Neural cell (in vitro differentiated cells): ENCODE measurements around the gene POLK. TPM values are rescaled to one million over a fixed set of nuclear protein-coding genes. Genes with fewer than 3 reads are reported as not detected.
"Not testable (repeated sequence)": the region's sequence is repeated elsewhere in the genome, so short reads cannot be mapped to it uniquely, and the experiment has no call there.

Source experiments
- H2AFZ ChIP-seq: fragments of 200-600, 300-800 bp; sonication (generic), shearing (Covaris generic); 2 replicates; pipeline ENCODE4 v1.6.0; 2014; ENCODE audit warnings: low read depth, mild to moderate bottlenecking, antibody characterized with exemption, low read length, moderate library complexity
- H3F3A ChIP-seq: fragments of 200-600 bp; shearing (Covaris generic); 2 replicates; pipeline ENCODE4 v1.6.1; 2016; ENCODE audit warnings: mild to moderate bottlenecking, moderate library complexity, mixed read lengths, antibody characterized with exemption, low read length; ENCODE audit not compliant: insufficient read depth, poor library complexity, severe bottlenecking
- H3K27ac ChIP-seq: fragments of 200-600, 300-800 bp; sonication (generic), shearing (Covaris generic); 2 replicates; pipeline ENCODE4 v1.5.1; 2014; ENCODE audit warnings: mild to moderate bottlenecking, low read length, moderate library complexity
- H3K27me3 ChIP-seq: fragments of 300-800, 200-600 bp; sonication (generic), shearing (Covaris generic); 2 replicates; pipeline ENCODE4 v1.6.0; 2014; ENCODE audit warnings: mild to moderate bottlenecking, low read depth, low read length, moderate library complexity; ENCODE audit not compliant: insufficient read depth
- H3K36me3 ChIP-seq: fragments of 300-800, 200-600 bp; sonication (generic), shearing (Covaris generic); 2 replicates; pipeline ENCODE4 v1.5.1; 2014; ENCODE audit warnings: mild to moderate bottlenecking, antibody characterized with exemption, low read length, moderate library complexity; ENCODE audit not compliant: insufficient read depth
- H3K4me2 ChIP-seq: fragments of 300-800, 200-600 bp; sonication (generic), shearing (Covaris generic); 2 replicates; pipeline ENCODE4 v1.6.0; 2014; ENCODE audit warnings: mild to moderate bottlenecking, low read length
- H3K4me3 ChIP-seq: fragments of 300-800, 200-600 bp; sonication (generic), shearing (Covaris generic); 2 replicates; pipeline ENCODE4 v1.5.1; 2014; ENCODE audit warnings: mild to moderate bottlenecking, low read length, moderate library complexity
- H3K79me2 ChIP-seq: fragments of 200-600 bp; shearing (Covaris generic); replicated peaks from 2 replicates; pipeline ENCODE4 v1.6.0; 2014; ENCODE audit warnings: mild to moderate bottlenecking, low read length, moderate library complexity; ENCODE audit not compliant: insufficient read depth
- H3K9ac ChIP-seq: fragments of 300-800, 200-600 bp; sonication (generic), shearing (Covaris generic); 2 replicates; pipeline ENCODE4 v1.6.1; 2016; ENCODE audit warnings: mild to moderate bottlenecking, low read length, mixed read lengths
- H3K9me2 ChIP-seq: fragments of 200-600 bp; shearing (Covaris generic); 2 replicates; pipeline ENCODE4 v1.6.1; 2016; ENCODE audit warnings: mild to moderate bottlenecking, low read length, mixed read lengths; ENCODE audit not compliant: insufficient read depth
- H3K9me3 ChIP-seq: fragments of 200-600, 300-800 bp; sonication (generic), shearing (Covaris generic); 2 replicates; pipeline ENCODE4 v1.6.1; 2016; ENCODE audit warnings: mild to moderate bottlenecking, mixed run types, low read length, moderate library complexity, mixed read lengths
- H4K20me1 ChIP-seq: fragments of 200-600 bp; shearing (Covaris generic); 2 replicates; pipeline ENCODE4 v1.6.1; 2016; ENCODE audit warnings: mild to moderate bottlenecking, mixed run types; ENCODE audit not compliant: insufficient read depth
- EP300 ChIP-seq: fragments of 450-650 bp; conservative IDR thresholded peaks from 2 replicates; pipeline ENCODE4 v1.6.1; 2014; ENCODE audit warnings: antibody characterized with exemption, mild to moderate bottlenecking, moderate library complexity; ENCODE audit not compliant: poor library complexity, severe bottlenecking
- EZH2 ChIP-seq: fragments of 200-600, 300-800 bp; shearing (Covaris generic), sonication (generic); IDR thresholded peaks from 2 replicates; pipeline ENCODE4 v1.6.1; 2014; ENCODE audit warnings: antibody characterized with exemption, low read length, borderline replicate concordance, mild to moderate bottlenecking; ENCODE audit not compliant: insufficient read depth, poor library complexity, severe bottlenecking
- MXI1 ChIP-seq: fragments of 450-650 bp; conservative IDR thresholded peaks from 2 replicates; pipeline ENCODE4 v1.6.1; 2014; ENCODE audit warnings: antibody characterized with exemption, mild to moderate bottlenecking; ENCODE audit not compliant: poor library complexity, severe bottlenecking
- POLR2AphosphoS5 ChIP-seq: IDR thresholded peaks from 2 replicates; pipeline ENCODE4 v1.6.1; 2012
- RAD21 ChIP-seq: fragments of 450-650 bp; conservative IDR thresholded peaks from 2 replicates; pipeline ENCODE4 v1.6.1; 2014; ENCODE audit warnings: antibody characterized with exemption, mild to moderate bottlenecking, moderate library complexity
- SMC3 ChIP-seq: fragments of 450-650 bp; conservative IDR thresholded peaks from 2 replicates; pipeline ENCODE4 v1.6.1; 2014; ENCODE audit warnings: antibody characterized with exemption, mild to moderate bottlenecking, moderate library complexity; ENCODE audit not compliant: poor library complexity
- TAF1 ChIP-seq: IDR thresholded peaks from 2 replicates; pipeline ENCODE4 v1.6.1; 2012; ENCODE audit warnings: low read depth
- polyA plus RNA-seq: library from polyadenylated mRNA; depleted of rRNA; stranded (reverse); fragments of >200 nt; gene quantifications from 2 replicates; pipeline ENCODE4 v1.2.3, GENCODE V29; 2014
- TF ChIP-seq, protein P1 (sequence below): fragments of 450-650 bp; IDR thresholded peaks from 2 replicates; pipeline ENCODE4 v1.5.1; 2014; ENCODE audit warnings: antibody characterized with exemption, mild to moderate bottlenecking, moderate library complexity; ENCODE audit not compliant: poor library complexity, severe bottlenecking
- TF ChIP-seq, protein P2 (sequence below): IDR thresholded peaks from 2 replicates; pipeline ENCODE4 v1.6.1; 2012; ENCODE audit warnings: borderline replicate concordance

POLK gene
- polyA plus RNA-seq, 1 donor from 2014 or later: 36.4 TPM

DNA sequence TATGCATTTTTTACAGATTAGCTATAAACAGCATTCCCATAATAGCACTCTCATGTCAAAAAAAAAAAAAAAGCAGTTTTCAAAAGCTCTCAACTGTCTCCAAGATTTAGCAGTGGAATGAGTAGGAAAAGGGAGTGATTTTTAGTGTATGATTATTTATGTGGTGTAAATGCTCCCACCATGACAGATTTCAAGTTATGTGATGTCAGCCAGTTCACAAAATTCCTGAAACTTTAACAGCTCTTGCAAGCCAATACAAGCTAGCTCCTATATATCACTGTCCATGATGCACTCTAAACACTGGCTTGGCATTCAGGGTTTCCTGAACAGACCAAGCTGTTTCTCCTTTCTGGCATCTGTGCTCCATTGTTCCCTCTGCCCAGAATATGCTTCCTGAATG, 91.7 kb downstream of the POLK start:
- Histone ChIP-seq H3K27ac (no peak overlapping the region), H4K20me1 (no peaks in the 10 kb centered on the region), H3K9me3 (no peaks in the 10 kb centered on the region), H3K9ac (no peak overlapping the region), H2AFZ (no peak overlapping the region), H3F3A (no peaks in the 10 kb centered on the region), H3K9me2 (no peaks in the 10 kb centered on the region), H3K27me3 (no peaks in the 10 kb centered on the region), H3K4me2 (no peak overlapping the region), H3K79me2 (no peaks in the 10 kb centered on the region), H3K4me3 (no peak overlapping the region), H3K36me3 (peaks cover 5% of the 10 kb centered on the region)
- TF ChIP-seq RAD21: no peak
- no peak for TF ChIP-seq EP300
- TF ChIP-seq, protein P1, sequence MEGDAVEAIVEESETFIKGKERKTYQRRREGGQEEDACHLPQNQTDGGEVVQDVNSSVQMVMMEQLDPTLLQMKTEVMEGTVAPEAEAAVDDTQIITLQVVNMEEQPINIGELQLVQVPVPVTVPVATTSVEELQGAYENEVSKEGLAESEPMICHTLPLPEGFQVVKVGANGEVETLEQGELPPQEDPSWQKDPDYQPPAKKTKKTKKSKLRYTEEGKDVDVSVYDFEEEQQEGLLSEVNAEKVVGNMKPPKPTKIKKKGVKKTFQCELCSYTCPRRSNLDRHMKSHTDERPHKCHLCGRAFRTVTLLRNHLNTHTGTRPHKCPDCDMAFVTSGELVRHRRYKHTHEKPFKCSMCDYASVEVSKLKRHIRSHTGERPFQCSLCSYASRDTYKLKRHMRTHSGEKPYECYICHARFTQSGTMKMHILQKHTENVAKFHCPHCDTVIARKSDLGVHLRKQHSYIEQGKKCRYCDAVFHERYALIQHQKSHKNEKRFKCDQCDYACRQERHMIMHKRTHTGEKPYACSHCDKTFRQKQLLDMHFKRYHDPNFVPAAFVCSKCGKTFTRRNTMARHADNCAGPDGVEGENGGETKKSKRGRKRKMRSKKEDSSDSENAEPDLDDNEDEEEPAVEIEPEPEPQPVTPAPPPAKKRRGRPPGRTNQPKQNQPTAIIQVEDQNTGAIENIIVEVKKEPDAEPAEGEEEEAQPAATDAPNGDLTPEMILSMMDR: no peak
- TF ChIP-seq POLR2AphosphoS5: no peak
- TF ChIP-seq, protein P2, sequence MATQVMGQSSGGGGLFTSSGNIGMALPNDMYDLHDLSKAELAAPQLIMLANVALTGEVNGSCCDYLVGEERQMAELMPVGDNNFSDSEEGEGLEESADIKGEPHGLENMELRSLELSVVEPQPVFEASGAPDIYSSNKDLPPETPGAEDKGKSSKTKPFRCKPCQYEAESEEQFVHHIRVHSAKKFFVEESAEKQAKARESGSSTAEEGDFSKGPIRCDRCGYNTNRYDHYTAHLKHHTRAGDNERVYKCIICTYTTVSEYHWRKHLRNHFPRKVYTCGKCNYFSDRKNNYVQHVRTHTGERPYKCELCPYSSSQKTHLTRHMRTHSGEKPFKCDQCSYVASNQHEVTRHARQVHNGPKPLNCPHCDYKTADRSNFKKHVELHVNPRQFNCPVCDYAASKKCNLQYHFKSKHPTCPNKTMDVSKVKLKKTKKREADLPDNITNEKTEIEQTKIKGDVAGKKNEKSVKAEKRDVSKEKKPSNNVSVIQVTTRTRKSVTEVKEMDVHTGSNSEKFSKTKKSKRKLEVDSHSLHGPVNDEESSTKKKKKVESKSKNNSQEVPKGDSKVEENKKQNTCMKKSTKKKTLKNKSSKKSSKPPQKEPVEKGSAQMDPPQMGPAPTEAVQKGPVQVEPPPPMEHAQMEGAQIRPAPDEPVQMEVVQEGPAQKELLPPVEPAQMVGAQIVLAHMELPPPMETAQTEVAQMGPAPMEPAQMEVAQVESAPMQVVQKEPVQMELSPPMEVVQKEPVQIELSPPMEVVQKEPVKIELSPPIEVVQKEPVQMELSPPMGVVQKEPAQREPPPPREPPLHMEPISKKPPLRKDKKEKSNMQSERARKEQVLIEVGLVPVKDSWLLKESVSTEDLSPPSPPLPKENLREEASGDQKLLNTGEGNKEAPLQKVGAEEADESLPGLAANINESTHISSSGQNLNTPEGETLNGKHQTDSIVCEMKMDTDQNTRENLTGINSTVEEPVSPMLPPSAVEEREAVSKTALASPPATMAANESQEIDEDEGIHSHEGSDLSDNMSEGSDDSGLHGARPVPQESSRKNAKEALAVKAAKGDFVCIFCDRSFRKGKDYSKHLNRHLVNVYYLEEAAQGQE: no peak
- no peak for TF ChIP-seq SMC3
- TF ChIP-seq MXI1: no peak
- TF ChIP-seq TAF1: no peak
- no peak for TF ChIP-seq EZH2

DNA sequence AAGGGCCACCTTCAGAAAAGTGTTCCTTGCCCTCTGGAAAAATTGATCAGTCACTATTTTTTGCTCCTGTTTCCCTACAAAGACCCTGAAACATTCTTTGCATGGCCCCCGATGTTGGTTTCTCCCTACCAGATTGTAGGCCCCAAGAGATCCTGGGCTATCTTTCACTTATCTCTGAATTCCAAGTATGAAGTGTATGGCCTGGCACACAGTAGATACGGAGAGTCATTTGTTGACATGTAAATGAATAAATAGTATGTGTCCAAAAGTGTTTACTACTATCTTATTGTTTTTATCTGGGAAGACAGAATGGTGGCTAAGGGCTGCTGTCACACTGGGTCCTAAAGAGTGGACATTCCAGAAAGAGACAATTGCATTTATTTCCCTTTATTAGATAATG, 92.1 kb downstream of the POLK start:
- no peaks in the 10 kb centered on the region for H3F3A ChIP-seq
- no peak overlapping the region for H3K27ac ChIP-seq
- no peaks in the 10 kb centered on the region for H3K79me2 ChIP-seq
- H3K27me3 ChIP-seq: no peaks in the 10 kb centered on the region
- TF ChIP-seq EP300 (no peak), POLR2AphosphoS5 (no peak), SMC3 (no peak), MXI1 (no peak), RAD21 (no peak), TAF1 (no peak), EZH2 (no peak)
- TF ChIP-seq, protein P2: no peak
- TF ChIP-seq, protein P1: no peak
- H3K9me2 ChIP-seq: no peaks in the 10 kb centered on the region
- H3K9me3 ChIP-seq: no peaks in the 10 kb centered on the region
- H3K4me2 ChIP-seq: no peak overlapping the region
- H3K4me3 ChIP-seq: no peak overlapping the region
- peaks cover 5% of the 10 kb centered on the region for H3K36me3 ChIP-seq
- H3K9ac ChIP-seq: no peak overlapping the region
- no peaks in the 10 kb centered on the region for H4K20me1 ChIP-seq
- no peak overlapping the region for H2AFZ ChIP-seq

DNA sequence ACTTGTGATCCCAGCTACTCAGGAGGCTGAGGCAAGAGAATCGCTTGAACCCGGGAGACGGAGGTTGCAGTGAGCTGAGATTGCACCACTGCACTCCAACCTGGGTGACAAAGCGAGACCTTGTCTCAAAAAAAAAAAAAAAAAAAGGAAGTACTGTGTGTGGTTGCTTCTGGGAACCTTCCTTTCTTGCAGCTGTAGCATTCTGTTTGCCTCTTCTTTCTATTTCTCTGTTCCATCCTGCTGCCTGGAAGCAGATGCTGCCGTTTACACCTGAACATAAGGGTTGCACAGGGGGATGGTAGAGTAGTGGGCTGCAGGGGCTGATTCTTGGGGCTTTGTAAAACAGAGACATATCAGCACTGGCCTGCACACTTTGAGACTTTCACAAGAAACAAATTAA, 95.7 kb downstream of the POLK start:
- H3K4me2 ChIP-seq, H3K9me2 ChIP-seq, H3K36me3 ChIP-seq, H2AFZ ChIP-seq, H3K27ac ChIP-seq, H3K4me3 ChIP-seq, H3K9ac ChIP-seq, H4K20me1 ChIP-seq, H3F3A ChIP-seq, H3K9me3 ChIP-seq, H3K79me2 ChIP-seq: not testable (repeated sequence)
- H3K27me3 ChIP-seq: peaks cover 11% of the 10 kb centered on the region
